Measurements from ENCODE around the gene GNGT2.
A peak's percentile ranks its signal among the peaks of the same experiment; 100 is the strongest.
"Not testable (repeated sequence)": the region's sequence is repeated elsewhere in the genome, so short reads cannot be mapped to it uniquely, and the experiment has no call there.

GNGT2 gene

DNA sequence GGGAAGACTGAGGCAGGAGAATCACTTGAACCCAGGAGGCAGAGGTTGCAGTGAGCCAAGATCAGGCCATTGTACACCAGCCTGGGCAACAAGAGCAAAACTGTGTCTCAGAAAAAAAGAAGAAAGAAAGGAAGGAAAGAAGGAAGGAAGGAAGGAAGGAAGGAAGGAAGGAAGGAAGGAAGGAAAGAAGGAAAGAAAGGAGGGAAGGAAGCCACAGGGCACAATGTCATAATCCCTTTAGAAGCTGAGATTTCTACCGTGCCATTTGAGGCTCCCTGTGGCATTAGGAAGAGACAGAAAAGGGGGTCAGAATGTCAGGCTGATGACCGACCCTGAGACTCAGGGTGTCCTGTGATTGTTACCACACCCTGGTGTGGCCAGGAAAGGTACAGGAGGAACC is 6.6 kb downstream of the GNGT2 start:
- no peak for DNase-seq (ENCODE audit: low read depth in 3 of 3)

DNA sequence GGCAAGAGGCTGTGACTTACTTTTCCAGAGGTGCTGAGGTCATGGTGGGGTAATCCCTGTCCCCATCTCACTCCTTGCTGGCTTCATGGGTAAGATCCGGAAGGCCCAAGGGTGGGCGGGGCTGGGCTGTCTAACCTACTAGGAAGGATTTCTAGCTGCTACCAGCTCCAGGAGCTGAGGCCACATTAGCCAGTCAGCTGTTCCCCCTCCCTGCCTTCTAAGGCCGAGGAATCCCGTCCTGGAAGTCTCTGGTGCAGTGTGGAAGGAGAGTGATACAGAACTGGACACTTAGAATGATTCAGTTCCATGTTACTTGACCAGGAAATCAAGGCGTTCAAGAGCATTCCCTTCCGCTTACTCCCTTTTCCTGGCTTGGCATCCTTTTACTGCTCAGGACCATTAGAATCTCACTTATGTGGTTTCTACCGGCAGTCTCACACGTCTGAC is 8.9 kb downstream of the GNGT2 start:
- no peak for DNase-seq (ENCODE audit: low read depth in 3 of 3)

DNA sequence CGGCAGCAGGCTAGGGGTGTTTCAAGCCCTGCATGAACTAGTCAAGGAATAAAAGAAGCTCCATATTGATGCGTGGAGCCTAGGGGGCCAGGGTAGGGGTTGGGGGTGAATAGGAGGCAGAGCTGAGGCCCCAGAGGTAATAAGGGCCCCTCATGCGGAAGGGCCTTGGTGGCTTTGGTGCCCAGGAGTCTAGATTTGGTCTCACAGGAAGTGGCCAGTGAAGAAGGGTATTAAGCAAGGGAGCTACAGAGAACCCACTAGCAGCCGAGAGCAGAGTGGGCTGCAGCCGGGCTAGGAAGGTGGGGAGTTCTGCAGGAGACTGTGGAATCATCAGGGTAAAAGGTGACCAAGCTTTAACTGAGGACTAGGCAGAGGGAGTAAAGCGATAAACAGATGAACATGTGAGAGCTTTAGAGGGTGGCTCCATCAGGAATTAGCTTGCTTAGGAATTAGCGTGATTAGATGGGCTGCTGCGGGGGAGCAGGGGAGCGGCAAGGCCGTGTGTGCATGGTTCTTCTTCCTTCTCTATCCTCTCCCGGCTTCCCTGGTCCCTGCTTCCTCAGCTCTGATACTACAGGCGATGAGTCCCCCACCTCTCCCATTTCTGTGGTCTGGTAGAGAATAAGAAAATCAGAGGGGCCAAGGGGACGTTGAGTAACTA is 9.8 kb downstream of the GNGT2 start:
- no peak for DNase-seq (ENCODE audit: low read depth in 3 of 3)

DNA sequence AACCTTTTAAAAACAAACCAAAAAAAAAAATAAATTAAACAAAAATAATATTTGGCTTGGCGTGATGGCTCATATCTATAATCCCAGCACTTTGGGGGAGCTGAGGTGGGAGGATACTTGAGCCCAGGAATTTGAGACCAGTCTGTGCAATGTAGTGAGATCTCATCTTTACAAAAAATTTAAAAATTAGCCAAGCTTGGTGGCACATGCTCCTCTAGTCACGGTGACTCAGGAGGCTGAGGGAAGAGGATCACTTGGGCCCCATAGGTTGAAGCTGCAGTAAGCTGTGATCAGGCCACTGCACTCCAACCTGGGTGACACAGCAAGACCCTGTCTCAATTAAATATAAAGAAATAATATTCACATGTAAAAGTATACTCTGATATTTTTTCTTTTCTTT is 12.2 kb downstream of the GNGT2 start:
- DNase-seq (ENCODE audit: low read depth in 3 of 3) = no peak

DNA sequence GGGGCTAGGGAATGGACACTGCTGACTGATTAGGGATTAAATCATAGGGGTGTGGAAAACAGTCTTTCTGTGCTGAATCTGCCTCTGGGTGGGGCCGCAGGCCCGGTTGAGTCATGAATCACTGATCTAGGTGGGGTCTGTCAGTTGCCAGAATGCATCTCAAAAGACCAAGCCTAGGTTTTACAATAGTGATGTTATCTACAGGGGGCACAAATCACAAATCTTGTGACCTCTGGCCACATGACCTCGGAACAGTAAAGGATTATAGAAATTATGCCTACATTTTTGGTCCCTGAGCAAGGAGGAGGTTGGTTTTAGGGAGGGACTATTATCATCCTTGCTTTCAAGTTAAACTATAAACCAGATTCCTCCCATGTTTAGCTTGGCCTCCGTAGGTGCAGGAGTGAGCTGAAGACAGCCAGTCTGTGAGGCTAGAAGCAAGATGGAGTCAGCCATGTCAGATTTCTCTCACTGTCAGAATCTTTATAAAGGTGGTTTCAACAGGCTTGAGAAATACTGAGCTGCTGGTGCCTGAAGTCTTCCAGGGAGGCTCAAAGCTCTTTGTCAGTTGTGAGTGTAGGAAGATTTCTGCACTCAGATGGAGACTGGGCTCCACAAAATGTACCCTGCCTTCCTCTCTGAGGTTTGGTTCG is 12.9 kb downstream of the GNGT2 start:
- DNase-seq (ENCODE audit: low read depth in 3 of 3) = no peak

DNA sequence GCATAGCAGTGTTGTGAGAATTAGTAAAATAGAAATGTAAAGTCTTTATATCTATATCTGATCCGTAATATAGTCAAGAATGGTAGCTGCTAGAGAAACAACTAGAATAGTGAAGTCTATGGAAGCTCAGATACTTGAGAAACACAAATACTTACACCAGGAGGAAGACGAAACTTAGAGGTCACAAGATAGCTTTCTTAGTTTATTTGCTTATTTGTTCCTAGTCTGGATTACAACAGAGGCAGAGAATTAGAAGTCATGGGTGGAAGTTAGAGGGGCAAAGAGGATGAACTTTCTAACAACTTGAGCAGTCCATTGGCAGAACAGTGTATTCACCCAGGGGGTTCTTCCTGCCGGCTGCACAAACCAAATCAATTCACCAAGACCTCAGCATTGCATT is 13.9 kb downstream of the GNGT2 start:
- DNase-seq (ENCODE audit: low read depth in 3 of 3) = no peak

DNA sequence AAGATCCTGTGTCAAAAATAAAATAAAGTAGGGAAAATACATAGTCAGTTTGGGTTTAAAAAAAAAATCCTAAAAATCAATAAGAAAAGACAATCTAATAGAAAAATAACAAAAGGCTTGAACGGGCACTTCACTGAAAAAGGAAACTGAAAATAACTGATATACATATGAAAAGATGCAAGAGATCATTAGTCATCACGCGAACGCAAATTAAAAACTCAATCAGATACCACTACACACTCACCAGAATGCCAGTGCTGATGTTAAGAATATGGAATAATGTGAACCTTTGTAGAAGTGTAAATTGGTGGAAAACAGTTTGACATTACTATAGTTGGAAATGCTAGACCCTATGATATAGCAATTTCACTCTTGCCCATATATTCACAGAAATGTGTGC is 14.6 kb downstream of the GNGT2 start:
- DNase-seq (ENCODE audit: low read depth in 3 of 3) = no peak

DNA sequence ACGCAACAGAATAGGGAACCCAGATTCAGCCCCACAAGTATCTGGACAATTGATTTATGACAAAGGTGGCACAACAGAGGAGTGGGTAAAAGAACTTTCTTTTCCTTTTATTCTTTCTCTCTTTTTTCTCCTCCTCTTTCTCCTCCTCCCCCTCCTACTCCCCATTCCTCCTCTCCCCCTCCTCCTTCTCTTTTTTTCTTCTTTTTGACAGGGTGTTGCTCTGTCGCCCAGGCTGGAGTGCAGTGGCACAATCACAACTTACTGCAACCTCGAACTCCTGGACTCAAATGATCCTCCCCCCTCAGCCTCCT is 16.1 kb downstream of the GNGT2 start:
- no peak for DNase-seq (ENCODE audit: low read depth in 3 of 3)

DNA sequence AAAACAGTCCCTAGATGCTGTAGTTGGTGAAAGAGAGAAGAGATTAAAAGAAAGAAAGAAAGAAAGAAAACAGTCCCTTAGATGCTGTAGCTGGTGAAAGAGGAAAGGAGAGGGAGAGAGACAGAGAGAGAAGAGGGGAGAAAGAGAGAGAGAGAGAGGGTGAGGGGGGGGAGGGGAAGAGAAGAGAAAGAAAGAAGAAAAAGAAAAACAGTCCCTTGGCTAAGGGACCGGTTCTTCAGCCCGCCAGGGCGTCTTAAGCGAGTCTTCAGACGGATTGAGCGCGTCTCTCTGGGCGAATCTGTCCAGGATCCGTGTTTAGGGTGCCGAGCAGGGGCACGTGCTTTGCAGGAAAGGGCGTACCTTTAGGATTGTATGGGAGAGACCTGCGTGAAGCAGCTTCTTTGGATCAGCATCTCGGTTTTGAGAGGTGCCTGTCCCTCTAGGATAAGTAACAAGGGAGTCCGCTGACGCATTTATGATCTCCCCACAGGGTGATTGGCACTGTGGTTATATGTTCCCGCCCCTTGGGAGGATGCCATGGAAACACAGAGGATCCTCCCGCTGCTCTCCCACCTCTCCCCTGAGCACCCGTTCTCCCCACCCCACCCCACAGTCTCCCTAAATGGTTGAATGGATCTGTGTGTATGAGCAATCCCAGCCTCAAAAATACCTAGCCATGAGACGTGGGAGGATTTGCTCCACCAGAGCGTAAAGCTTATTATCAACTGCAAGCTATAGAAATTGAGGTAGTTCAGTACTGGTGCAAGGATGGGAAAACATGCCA is 16.7 kb downstream of the GNGT2 start:
- no peak for DNase-seq (ENCODE audit: low read depth in 3 of 3)

DNA sequence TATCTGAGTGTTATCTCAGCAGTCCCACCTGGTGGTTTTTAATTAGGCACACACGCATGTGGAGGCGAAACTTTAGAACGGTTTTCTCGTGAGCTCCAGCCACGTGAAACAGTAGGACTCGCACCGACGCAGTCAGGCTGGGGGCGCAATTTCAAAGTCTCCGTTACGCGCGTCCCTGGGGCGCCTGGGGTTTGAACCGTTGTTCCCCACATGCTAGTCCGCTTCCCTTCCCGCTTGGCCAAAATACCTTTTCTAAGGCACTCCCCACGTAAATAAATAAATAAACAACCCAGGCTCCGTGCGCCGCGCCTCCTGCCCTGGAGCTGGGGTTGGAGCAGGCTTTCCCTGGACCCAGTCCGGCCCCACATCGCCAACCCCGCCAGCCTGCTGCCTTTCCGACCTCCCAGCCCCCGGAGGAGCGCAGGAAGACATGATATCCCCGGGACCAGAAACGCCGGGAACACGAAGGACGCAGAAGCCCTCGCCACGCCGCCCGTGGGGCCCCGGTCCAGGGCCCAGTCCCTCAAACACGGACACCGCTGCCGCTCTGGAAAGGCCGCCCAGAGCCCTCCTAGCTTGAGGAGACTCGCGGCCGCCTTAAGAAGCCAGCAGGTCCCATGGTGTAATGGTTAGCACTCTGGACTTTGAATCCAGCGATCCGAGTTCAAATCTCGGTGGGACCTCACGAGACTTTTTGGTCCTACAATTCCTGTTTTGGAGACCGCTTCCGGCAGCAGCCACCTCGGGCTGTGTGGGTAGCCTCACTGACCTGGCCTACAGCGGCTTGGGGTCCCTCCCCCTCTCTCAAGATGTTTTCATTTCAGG is 18.2 kb downstream of the GNGT2 start:
- DNase-seq (ENCODE audit: low read depth in 3 of 3) = peak; percentile 86 to 96 (median 91)

DNA sequence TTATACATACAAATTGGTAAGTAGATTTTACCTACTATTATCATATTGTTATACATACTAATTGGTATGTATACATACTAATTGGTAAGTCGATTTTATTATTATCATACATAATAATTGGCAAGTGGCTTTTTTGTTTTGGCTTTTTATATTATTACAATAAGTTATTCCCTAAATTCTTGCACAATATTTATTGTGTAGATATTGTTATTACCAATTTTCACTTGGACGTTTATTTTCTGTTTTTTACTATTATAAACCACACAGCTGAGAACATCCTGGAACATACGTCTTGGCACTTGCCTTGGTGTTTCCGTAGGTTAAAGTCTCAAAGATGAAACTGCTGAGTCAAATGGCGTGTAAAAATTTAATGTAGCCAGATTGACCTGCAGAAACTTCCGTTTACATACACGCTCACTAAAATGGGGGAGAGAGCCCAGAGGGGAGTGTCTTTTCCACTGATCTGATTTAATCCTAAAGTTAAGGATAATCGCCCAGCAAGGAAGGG is 18.9 kb downstream of the GNGT2 start:
- no peak for DNase-seq (ENCODE audit: low read depth in 3 of 3)

DNA sequence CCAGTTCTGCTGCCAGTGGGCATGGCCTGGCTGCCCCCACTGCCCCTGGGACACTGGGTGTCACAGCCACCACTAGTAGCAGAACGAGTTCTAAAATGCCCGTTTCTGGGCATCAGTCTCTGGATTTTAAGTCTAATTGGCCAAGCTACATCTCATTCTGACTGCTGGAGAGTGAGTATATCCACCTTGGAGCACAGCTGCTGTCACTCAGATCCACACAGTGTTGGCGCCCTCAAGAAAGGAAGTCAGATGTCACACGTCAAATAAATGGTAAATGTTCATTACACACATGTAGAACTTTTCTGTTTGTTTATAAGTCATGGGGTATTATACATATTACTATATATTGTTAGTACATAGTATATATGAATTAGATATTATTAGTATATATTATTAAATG is 19.4 kb downstream of the GNGT2 start:
- DNase-seq (ENCODE audit: low read depth in 3 of 3) = no peak

DNA sequence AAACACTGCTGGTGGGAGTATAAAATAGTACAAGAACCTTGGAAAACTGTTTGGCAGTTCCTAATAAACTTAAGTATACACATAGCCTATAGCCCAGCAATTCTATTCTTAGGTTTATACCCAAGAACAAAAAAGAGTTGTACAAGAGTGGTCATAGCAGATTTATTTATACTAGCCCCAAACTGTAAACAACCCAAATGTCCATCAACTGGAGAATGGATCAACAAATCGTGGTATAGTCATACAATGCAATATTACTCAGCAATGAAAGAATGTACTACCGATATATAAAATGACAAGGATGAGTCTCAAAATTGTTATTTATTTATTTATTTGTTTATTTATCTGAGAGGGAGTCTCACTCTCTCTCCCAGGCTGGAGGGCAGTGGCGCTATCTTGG is 23.1 kb downstream of the GNGT2 start:
- no peak for DNase-seq (ENCODE audit: low read depth in 3 of 3)

DNA sequence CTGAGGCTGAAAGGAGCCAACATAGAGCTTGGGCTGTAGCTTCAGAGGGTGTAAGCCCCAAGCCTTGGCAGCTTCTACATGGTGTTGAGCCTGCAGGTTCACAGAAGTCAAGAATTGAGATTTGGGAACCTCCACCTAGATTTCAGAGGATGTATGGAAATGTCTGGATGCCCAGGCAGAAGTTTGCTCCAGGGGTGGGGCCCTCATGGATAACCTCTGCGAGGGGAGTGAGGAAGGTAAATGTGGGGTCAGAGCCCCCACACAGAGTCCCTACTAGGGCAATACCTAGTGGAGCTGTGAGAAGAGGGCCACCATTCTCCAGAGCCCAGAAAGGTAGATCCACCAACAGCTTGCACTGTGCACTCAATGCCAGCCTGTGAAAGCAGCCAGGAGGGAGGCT is 25.0 kb downstream of the GNGT2 start:
- DNase-seq (ENCODE audit: low read depth in 3 of 3) = not testable (repeated sequence)

DNA sequence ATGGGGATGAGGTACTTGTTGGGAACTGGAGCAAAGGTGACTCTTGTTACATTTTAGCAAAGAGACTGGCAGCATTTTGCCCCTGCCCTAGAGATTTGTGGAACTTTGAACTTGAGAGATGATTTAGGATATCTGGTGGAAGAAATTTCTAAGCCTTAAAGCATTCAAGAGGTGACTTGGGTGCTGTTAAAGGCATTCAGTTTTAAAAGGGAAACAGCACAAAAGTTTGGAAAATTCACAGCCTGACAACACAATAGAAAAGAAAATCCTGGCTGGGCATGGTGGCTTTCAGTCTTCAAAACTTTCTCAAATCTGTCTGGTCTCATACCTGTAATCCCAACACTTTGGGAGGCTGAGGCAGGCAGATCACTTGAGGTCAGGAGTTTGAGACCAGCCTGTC is 25.9 kb downstream of the GNGT2 start:
- DNase-seq (ENCODE audit: low read depth in 3 of 3) = not testable (repeated sequence)

DNA sequence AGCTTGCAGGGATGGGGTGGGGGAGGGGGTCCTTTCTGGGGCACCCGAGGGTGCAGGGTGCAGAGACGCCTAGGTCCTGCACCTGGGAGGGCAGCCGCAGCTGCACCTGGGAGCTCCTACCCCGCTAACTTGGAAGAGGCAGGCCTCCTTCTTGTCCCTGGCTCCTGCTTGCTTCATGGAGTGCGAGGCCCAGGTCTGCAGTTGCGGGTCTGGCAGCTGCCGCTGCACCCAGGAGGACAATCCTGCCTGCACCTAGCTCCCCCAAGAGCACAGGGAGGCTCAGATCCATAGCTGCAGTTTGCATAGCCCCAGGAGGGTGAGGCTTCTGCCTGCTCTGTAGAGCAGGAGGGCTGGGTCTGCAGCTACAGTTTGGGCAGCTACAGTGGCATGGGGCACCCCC is 26.6 kb downstream of the GNGT2 start:
- no peak for DNase-seq (ENCODE audit: low read depth in 3 of 3)

DNA sequence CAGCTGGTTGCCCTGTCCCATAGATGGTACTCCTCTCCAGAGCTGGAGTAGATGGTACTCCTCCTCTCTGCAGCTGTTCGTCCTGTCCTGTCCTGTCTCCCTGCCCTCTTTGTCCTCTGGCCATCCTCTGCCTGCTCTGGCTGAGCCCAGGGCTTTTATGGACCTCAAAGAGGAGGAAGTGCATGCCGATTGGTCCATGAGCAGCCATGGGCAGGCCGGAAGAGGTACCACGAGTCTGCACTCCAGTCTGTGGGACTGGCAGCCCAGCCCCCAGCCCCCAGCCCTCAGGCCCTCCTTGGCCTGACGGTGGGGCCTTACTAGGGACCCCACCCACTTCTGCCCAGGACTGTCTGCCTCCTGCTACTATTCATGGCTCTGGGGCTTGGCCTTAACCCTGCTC is 27.0 kb downstream of the GNGT2 start:
- no peak for DNase-seq (ENCODE audit: low read depth in 3 of 3)

DNA sequence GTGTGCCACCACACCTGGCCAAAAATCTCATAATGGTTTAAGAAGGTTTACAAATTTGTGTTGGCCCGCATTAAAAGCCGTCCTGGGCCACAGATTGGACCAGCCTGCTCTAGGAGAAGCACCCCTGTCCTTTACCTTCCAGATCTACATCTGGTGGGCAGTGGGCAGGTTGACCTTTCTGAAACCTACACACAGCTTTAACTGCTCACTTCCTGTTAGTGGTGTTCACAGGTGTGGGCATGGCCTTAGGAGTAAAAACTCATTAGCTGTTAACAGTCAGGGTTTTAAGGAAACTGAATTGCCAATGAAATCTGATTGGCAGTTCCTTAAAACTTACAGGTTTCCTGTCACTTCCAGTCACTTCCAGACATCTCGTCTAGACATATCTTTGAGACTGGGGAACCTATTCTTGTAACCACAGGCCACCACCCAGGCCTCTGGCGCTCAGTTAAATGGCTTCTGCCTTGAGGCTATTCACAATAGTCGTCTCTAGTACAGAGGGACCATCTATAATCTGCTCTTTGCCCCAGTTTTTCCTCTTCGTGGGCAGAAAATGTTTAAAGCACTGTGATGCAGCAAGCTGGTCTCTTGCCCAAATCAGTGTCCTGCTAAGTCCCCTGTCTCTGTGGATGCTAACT is 29.3 kb downstream of the GNGT2 start:
- DNase-seq (ENCODE audit: low read depth in 3 of 3) = no peak

DNA sequence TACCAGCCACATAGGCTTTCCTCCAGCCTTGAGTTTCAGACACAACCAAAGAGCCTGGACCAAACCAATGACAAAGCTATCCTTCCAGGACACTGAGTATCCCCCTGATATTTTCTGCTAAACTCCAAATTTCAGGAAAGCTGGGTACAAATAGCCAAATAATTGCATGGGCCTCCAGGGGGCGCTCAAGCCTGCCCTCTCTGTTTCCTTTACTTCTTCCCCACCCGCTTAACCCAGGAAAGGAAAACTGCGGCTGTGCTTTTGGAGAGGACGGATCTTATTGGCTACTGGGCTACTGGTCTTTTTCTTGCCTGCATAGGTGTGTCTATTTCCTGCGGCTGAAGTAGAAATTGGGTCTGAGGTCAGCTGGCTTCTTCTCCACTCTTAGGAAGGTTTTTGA is 30.1 kb downstream of the GNGT2 start:
- DNase-seq (ENCODE audit: low read depth in 3 of 3) = peak; percentile 37 to 57 (median 48)

DNA sequence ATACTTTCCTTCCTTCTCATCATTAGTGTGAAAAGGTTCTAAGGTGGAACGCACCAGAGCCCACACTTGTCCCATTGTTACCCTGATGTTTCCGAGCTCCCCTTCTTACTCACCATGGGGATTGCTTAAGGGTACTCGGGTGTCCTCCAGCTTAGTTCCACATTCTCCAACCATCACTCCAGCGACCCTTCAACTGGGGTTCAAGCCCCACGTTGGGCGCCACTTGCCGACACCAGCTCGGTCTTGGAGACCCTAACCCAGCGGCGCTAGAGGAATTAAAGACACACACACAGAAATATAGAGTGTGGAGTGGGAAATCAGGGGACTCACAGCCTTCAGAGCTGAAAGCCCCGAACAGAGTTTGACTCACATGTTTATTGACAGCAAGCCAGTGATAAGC is 34.4 kb downstream of the GNGT2 start:
- DNase-seq (ENCODE audit: low read depth in 3 of 3) = not testable (repeated sequence)

DNA sequence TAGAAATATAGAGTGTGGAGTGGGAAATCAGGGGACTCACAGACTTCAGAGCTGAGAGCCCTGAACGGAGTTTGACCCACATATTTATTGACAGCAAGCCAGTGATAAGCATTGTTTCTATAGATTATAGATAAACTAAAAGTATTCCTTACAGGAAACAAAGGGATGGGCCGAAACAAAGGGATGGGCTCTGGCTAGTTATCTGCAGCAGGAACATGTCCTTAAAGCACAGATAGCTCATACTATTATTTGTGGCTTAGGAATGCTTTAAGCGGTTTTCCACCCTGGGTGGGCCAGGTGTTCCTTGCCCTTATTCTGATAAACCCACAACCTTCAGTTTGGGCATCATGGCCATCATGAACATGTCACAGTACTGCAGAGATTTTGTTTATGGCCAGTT is 39.7 kb downstream of the GNGT2 start:
- DNase-seq (ENCODE audit: low read depth in 3 of 3) = not testable (repeated sequence)

DNA sequence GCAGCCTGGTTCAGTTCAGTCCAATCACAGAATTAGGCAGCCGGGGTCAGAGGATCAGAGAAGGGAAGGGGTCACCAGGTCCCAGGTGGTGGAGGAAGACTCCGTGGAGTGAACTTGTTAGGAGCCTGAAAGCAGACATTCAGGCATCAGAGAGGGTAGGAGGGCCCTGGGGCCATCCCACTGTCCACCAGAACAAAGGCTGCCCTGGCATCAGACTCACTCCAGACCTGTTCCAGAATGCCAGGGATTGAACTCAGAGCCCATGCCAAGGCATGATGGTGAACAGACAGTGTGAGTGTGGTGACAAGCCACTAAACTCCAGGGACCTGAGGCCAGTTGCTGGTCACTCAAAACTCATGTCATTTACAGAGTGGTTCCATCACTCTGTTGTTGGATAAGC is 40.2 kb downstream of the GNGT2 start:
- DNase-seq (ENCODE audit: low read depth in 3 of 3) = no peak
